HL-60 (cell line): ENCODE measurements around the gene GPC1.

ENCODE experiments used
- DNase-seq, 2 experiments: peaks; one replicate each; pipeline ENCODE4 v3.0.0-alpha.2; 2010 to 2020; ENCODE audit warnings: low read depth in 1 of 2, low spot score in 1 of 2
- H3K27ac ChIP-seq: fragments of 250-450 bp; sonication (Bioruptor Pico); replicated peaks from 2 replicates; pipeline ENCODE4 v1.5.1; 2020; ENCODE audit warnings: mild to moderate bottlenecking, moderate library complexity
- H3K27me3 ChIP-seq: fragments of 250-450 bp; sonication (Bioruptor Pico); 2 replicates; pipeline ENCODE4 v1.5.1; 2021; ENCODE audit warnings: mild to moderate bottlenecking, moderate library complexity; ENCODE audit not compliant: insufficient read depth, poor library complexity, severe bottlenecking
- H3K4me3 ChIP-seq: replicated peaks from 2 replicates; pipeline ENCODE4 v1.5.1; 2011; ENCODE audit warnings: mild to moderate bottlenecking, control low read depth, low read length; ENCODE audit not compliant: insufficient read depth
- GABPA ChIP-seq: IDR thresholded peaks from 2 replicates; pipeline ENCODE4 v1.6.1; 2012; ENCODE audit warnings: low read depth
- POLR2AphosphoS5 ChIP-seq: IDR thresholded peaks from 2 replicates; pipeline ENCODE4 v1.6.1; 2012; ENCODE audit warnings: low read depth
- SPI1 ChIP-seq: IDR thresholded peaks from 2 replicates; pipeline ENCODE4 v1.6.1; 2012; ENCODE audit warnings: low read depth, mild to moderate bottlenecking, borderline replicate concordance
- TF ChIP-seq, protein P1 (sequence below): IDR thresholded peaks from 2 replicates; pipeline ENCODE4 v1.6.1; 2012; ENCODE audit warnings: low read depth; ENCODE audit not compliant: insufficient replicate concordance
- TF ChIP-seq, protein P2 (sequence below): IDR thresholded peaks from one replicate; pipeline ENCODE4 v1.5.1; 2011; ENCODE audit warnings: low read length, control low read depth, inconsistent platforms; ENCODE audit not compliant: insufficient read depth

The GPC1 gene

DNA sequence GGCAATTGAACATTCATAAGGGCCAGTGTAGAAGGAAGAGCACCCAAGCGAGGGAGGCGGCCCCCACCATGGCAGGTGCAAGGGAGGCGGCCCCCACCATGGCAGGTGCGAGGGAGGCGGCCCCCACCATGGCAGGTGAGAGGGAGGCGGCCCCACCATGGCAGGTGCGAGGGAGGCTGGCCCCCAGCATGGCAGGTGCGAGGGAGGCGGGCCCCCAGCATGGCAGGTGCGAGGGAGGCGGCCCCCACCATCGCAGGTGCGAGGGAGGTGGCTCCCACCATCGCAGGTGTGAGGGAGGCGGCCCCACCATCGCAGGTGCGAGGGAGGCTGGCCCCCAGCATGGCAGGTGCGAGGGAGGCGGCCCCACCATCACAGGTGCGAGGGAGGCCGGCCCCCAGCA, 24.7 kb upstream of the GPC1 start:
- no peak overlapping the region for H3K27ac ChIP-seq
- TF ChIP-seq, protein P1, sequence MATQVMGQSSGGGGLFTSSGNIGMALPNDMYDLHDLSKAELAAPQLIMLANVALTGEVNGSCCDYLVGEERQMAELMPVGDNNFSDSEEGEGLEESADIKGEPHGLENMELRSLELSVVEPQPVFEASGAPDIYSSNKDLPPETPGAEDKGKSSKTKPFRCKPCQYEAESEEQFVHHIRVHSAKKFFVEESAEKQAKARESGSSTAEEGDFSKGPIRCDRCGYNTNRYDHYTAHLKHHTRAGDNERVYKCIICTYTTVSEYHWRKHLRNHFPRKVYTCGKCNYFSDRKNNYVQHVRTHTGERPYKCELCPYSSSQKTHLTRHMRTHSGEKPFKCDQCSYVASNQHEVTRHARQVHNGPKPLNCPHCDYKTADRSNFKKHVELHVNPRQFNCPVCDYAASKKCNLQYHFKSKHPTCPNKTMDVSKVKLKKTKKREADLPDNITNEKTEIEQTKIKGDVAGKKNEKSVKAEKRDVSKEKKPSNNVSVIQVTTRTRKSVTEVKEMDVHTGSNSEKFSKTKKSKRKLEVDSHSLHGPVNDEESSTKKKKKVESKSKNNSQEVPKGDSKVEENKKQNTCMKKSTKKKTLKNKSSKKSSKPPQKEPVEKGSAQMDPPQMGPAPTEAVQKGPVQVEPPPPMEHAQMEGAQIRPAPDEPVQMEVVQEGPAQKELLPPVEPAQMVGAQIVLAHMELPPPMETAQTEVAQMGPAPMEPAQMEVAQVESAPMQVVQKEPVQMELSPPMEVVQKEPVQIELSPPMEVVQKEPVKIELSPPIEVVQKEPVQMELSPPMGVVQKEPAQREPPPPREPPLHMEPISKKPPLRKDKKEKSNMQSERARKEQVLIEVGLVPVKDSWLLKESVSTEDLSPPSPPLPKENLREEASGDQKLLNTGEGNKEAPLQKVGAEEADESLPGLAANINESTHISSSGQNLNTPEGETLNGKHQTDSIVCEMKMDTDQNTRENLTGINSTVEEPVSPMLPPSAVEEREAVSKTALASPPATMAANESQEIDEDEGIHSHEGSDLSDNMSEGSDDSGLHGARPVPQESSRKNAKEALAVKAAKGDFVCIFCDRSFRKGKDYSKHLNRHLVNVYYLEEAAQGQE, result no peak
- TF ChIP-seq, protein P2, sequence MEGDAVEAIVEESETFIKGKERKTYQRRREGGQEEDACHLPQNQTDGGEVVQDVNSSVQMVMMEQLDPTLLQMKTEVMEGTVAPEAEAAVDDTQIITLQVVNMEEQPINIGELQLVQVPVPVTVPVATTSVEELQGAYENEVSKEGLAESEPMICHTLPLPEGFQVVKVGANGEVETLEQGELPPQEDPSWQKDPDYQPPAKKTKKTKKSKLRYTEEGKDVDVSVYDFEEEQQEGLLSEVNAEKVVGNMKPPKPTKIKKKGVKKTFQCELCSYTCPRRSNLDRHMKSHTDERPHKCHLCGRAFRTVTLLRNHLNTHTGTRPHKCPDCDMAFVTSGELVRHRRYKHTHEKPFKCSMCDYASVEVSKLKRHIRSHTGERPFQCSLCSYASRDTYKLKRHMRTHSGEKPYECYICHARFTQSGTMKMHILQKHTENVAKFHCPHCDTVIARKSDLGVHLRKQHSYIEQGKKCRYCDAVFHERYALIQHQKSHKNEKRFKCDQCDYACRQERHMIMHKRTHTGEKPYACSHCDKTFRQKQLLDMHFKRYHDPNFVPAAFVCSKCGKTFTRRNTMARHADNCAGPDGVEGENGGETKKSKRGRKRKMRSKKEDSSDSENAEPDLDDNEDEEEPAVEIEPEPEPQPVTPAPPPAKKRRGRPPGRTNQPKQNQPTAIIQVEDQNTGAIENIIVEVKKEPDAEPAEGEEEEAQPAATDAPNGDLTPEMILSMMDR, result no peak
- no peak for TF ChIP-seq GABPA
- no peak for TF ChIP-seq SPI1
- no peak for TF ChIP-seq POLR2AphosphoS5
- no peak overlapping the region for H3K4me3 ChIP-seq
- H3K27me3 ChIP-seq, result peaks cover 2% of the 10 kb centered on the region
- DNase-seq, result no peak

DNA sequence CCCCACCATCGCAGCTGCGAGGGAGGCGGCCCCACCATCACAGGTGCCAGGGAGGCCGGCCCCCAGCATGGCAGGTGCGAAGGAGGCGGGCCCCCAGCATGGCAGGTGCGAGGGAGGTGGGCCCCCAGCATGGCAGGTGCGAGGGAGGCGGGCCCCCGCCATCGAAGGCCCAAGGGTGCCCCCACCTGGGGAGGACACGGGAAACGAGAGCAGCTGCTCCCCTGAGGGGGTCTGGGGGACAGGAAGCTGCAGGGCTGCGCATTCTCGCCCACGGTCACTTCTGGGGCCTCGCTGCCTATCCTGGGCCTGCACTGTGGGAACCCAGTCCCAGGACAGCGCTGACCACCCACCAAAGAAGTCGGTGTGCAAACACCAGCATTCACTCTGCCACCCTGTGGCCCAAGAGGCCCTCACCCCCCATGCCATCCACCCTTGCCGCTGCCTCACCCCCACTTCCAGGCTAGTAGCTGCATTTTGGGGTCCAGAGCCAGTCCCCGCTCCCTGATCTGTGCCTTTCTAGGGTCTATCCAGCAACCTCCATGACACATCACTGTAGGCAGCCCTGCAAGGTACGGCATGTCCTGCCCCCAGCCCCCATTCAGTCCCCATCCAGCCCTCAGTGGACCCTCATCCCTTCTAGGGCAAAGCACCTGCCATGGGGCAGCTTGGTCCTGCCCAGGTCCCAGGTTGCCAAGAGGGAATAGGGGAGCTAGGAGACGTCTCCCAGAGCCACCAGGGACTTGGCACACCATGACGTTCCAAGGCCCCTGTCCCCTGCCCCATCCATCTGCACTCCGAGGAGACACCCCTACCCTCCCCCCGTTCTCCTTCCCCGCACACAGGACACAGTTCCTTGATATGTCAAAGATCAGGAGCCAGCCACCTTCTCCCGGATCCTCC, 24.0 kb upstream of the GPC1 start:
- H3K27ac ChIP-seq, result no peak overlapping the region
- no peak overlapping the region for H3K4me3 ChIP-seq
- H3K27me3 ChIP-seq, result peaks cover 2% of the 10 kb centered on the region
- TF ChIP-seq SPI1, result no peak
- no peak for TF ChIP-seq GABPA
- TF ChIP-seq POLR2AphosphoS5, result no peak
- TF ChIP-seq, protein P2, result no peak
- TF ChIP-seq, protein P1, result no peak
- no peak for DNase-seq

DNA sequence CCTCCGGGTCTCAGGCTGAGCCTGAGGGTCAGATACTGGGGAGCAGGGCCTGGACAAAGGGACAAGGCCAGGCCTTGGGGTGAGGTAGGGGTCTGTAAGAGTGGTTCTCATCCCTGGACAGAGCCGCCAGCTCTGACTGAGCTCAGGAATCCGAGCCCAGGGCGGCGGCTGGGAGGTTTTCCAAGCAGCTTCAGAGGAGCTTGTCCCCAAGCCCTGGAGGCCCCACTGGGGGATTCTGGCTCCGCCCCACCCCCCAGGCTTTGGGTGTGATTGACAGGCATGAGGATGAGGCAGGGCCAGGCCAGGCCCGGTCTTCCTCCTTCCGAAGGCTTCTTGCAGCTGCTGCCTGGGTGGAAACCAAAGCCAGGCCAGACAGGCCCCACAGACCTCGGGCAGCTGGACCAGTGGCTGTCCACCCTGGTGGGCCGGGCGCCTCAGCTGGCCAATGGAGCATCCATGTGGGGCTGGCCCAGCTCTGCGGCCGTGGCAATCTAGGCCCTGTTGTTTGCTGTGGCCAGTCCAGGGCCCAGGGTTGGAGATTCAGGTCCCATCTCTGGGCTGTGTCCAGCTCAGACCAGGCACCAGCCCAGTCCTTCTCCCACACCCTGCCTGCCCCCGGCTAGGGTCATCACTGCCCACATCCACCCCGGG, 23.1 kb upstream of the GPC1 start:
- no peak overlapping the region for H3K27ac ChIP-seq
- no peak overlapping the region for H3K4me3 ChIP-seq
- H3K27me3 ChIP-seq, result peaks cover 2% of the 10 kb centered on the region
- TF ChIP-seq, protein P1, result no peak
- TF ChIP-seq GABPA (no peak), POLR2AphosphoS5 (no peak), SPI1 (no peak)
- TF ChIP-seq, protein P2, result no peak
- DNase-seq, result no peak
